Epithelial cell of proximal tubule (primary cell): ENCODE results near the gene P2RY2. TPM values are rescaled to one million over a fixed set of nuclear protein-coding genes. Genes with fewer than 3 reads are reported as not detected.

Experiments used
- DNase-seq: peaks from one replicate; pipeline ENCODE4 v3.0.0-alpha.2; 2011; ENCODE audit warnings: low read depth
- H3K4me3 ChIP-seq: 2 replicates; pipeline ENCODE4 v1.5.1; 2011; ENCODE audit warnings: low read depth, mild to moderate bottlenecking, low read length
- CTCF ChIP-seq: conservative IDR thresholded peaks from 2 replicates; pipeline ENCODE4 v1.5.1; 2012; ENCODE audit warnings: low read depth, mild to moderate bottlenecking, low read length
- total RNA-seq: library from RNA; depleted of rRNA; stranded (reverse); fragments of >200 nt; gene quantifications from 2 replicates; pipeline ENCODE4 v1.2.3, GENCODE V29; 2015

P2RY2 gene
- total RNA-seq = 1.1 and 5.4 TPM in 2 replicates

- H3K4me3 ChIP-seq = peak within 1 kb of the TSS; percentile 69
- DNase-seq = no peak
- TF ChIP-seq CTCF = peak; percentile 50
Observed at GRCh38 chr11:73218106-73218829, at the start of gene P2RY2. P2RY2 (plus strand) TSS chr11:73218281; CDS start chr11:73234160, 15,879 bp downstream.

DNA sequence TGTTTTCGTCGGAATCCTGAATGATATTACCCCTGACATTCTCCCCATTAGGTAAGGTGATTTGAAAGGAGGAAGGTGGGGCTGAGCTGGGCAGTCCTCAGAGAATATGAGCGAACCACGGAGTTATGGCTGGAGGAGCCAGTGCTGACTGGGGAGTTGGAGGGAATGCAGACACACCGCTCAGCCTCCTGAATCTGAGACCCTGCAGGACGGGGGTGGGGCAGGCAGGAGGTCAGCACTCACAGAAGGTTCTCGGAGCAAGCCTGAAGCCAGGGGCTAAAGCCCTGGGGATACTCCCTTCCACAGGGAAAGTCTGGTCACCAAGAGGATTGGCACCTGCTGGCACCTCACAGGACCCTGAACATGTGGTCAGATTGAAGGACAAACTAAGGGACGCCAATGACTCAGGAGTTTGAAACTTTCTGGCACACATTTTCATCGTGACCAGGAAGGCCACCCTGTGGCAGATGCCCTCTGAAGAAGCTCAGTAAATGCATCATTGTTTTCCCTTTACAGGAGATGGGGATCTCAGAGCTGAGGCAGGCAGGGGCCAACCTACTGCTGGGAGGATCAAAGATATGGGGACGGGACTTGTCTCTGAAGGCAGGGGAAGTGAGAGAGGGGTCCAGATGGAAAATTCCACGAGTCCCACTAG lies 49.0 kb upstream of the P2RY2 start:
- DNase-seq = no peak
- no peak for TF ChIP-seq CTCF
- H3K4me3 ChIP-seq = no peak overlapping the region

DNA sequence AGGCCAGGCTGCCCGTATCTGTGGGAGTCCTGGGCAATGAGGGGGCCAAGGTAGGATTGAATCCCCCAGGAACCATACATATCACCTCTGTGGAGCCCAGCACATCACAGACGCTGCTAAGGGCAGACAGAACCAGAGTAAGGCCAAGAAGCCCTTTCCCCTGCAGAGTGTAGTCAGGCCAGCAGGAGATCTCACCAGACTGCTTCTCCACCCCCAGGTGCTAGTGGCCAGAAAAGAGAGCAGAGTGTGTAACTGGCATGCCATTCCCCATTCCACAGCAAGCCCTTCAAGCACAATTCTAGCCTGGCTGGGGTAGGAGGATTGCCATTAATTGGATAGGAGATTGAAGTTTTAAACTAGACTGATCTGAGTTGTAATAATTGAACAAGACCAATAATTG lies 47.9 kb upstream of the P2RY2 start:
- no peak for DNase-seq
- no peak overlapping the region for H3K4me3 ChIP-seq
- no peak for TF ChIP-seq CTCF

DNA sequence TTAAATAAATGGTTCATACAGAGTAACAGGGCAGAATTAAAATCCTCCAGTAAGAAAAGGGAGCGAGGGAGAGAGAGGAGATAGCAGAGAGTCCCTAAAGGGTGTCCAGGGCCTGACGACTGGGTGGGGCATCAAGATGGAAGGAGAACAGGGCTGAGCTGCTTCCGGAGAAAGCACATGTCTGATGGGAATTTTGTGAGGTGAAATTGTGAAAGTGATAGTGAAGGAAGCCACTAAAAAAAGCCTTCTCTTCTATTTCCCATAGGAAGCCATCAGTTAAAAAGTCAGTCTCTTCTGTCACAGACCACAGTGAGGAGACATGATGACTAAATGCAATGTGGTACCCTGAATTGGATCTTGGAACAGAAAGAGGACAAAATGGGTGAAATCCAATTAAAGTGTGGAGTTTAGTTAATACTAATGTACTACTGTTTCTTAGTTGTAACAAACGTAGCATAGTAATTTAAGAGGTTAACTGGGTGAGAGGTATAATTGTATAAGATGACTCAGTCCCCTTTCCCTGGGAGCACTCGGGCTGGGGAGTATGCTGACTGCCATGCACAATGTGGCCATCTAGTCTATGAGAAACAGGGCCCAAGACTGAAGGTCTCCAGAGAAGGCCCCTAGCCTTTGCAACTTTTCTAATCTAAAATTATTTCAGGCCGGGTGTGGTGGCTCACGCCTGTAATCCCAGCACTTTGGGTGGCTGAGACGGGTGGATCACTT lies 46.5 kb upstream of the P2RY2 start:
- no peak for DNase-seq
- no peak overlapping the region for H3K4me3 ChIP-seq
- no peak for TF ChIP-seq CTCF

GRCh38 chr11:73172992-73173656 lies 45.0 kb upstream of the P2RY2 start:
- no peak overlapping the region for H3K4me3 ChIP-seq
- no peak for TF ChIP-seq CTCF
- no peak for DNase-seq

- TF ChIP-seq CTCF = no peak
- no peak for DNase-seq
- H3K4me3 ChIP-seq = no peak overlapping the region
Observed at GRCh38 chr11:73173755-73174494, 44.2 kb upstream of the P2RY2 start.
